ENCODE measurements around the gene MED13L.

DNA sequence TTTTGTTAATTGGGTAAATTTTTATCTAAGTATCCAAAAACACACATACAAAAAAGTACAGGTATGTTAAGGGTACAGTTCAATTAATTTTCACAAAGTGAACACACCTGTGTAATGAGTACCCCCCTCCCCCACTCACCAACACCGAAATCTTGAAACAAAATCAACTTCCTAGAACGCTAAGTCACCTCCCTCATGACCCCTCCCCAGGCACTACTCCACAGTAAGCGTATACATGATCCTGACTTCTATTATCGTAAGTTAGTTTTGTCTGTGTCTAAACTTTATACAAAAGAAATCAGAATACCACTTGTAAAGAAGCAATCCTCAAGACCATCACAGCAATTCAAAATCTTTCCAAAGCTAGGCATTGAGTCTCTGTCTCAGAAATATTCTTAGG, 100.5 kb downstream of the MED13L start:
- TF ChIP-seq, protein P1, sequence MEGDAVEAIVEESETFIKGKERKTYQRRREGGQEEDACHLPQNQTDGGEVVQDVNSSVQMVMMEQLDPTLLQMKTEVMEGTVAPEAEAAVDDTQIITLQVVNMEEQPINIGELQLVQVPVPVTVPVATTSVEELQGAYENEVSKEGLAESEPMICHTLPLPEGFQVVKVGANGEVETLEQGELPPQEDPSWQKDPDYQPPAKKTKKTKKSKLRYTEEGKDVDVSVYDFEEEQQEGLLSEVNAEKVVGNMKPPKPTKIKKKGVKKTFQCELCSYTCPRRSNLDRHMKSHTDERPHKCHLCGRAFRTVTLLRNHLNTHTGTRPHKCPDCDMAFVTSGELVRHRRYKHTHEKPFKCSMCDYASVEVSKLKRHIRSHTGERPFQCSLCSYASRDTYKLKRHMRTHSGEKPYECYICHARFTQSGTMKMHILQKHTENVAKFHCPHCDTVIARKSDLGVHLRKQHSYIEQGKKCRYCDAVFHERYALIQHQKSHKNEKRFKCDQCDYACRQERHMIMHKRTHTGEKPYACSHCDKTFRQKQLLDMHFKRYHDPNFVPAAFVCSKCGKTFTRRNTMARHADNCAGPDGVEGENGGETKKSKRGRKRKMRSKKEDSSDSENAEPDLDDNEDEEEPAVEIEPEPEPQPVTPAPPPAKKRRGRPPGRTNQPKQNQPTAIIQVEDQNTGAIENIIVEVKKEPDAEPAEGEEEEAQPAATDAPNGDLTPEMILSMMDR (IDR thresholded peaks at IDR 0.05; ENCODE audit: extremely low read depth in 1 of 2, insufficient read depth in 1 of 2, low read depth in 1 of 2, low read length in 2 of 2): no peak
- no peak for TF ChIP-seq MYC (IDR thresholded peaks at IDR 0.05; ENCODE audit: low read depth, low read length)
- no peak for TF ChIP-seq EZH2 (IDR thresholded peaks at IDR 0.05; ENCODE audit: borderline replicate concordance, low read depth, low read length, severe bottlenecking)
- no peak for TF ChIP-seq POLR2AphosphoS5 (IDR thresholded peaks at IDR 0.05; ENCODE audit: insufficient read depth, low read depth, low read length)
